8988T (cell line): ENCODE data around the gene TIMD4.

ENCODE experiments used
- DNase-seq: peaks from one replicate; pipeline ENCODE4 v3.0.0; 2011

Gene TIMD4

DNA sequence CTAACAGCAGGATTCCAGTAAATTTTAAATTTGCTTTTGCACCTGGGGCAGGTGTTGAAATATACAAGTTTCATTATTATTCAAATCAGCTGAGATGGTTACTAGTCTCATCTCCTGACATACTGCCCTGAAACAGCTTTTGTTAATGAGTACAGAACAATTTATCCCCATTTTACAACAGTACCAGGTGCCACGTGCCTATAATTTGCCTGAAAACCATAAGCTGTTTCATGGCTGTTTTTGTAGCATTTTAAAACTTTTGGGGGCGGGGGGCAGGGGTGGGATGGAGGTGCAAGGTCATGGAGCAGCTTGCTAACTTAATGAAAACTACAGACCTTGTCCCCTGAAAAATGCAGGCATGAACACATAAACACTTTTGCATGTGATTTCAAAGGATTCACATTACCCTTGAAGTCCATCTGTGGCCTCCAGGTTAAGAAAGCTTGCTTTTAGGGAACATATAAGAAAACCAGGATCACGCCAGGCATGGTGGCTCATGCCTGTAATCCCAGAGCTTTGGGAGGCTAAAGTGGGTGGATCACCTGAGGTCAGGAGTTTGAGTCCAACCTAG, 42.1 kb downstream of the TIMD4 start:
- DNase-seq = no peak

DNA sequence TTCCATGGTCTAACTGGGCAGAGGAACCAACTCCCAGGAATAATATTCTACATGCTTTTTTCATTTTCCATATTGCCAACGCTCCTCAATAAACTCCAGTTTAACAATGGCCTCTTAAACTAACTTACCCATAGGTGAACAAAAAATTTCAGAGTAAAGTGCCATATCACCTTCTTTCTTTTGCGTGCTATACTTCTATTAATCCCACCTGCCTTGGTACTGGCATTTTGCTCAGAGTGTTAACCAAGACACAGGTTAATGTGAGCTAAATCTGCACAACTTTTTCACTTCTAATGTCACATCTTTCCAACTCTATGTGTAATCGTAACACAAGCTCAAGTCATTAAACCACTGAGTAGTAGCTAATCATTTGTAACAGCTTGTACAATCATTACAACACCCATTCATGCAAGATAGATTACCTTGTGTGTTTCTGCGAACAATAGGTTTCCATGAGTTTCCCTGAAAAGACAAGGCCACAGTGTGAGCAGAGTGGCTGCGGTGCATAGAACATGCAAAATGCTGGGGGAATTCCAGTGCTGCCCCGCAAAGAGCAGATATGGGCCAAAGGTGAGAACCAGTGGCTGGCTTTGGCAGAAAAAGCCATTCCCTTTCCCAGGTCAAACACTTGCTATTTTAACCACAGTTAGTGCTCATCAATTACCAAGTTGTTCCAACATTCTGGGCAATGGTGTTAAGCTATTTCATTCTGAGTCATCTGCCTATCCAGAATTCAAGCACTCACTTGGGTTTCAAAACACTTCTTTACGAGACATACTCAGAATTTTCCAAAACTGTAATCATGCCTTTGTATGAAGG, 42.8 kb downstream of the TIMD4 start:
- no peak for DNase-seq

DNA sequence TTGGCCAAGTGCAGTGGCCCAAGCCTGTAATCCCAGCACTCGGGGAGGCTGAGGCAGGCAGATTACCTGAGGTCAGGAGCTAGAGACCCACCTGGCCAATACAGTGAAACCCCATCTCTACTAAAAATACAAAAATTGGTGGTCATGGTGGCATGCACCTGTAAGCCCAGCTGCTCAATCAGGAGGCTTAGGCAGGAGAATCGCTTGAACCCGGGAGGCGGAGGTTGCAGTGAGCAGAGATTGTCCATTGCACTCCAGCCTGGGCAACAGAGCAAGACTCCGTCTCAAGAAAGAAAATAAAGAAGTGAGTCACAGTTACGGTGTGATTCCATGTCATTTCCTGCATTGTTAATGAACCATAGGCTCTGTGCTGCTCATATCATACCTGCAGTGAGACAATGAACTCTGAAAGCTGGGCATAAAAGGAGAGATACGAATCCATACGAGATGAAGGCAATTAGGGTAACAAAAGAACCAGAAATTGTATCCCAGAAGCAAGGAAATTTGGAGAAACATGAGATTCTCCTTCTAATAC, 44.6 kb downstream of the TIMD4 start:
- DNase-seq = no peak

DNA sequence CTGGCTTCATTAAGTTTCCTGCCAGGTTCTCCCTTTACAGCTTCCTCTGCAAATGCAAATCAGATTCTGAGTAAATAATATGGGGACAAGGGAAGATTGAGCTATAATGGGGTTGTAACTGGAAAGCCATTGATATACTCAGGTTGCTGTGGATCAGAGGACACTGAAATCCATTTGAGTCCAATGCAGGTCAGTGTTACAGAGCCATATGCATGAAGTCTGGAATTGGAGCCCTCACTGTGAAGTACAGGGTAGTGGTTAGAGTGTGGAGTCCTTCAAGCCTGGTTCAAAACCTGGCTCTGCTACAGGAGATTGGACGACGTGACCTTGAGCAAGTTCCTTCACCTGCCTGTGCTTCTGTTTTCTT, 48.7 kb downstream of the TIMD4 start:
- no peak for DNase-seq

DNA sequence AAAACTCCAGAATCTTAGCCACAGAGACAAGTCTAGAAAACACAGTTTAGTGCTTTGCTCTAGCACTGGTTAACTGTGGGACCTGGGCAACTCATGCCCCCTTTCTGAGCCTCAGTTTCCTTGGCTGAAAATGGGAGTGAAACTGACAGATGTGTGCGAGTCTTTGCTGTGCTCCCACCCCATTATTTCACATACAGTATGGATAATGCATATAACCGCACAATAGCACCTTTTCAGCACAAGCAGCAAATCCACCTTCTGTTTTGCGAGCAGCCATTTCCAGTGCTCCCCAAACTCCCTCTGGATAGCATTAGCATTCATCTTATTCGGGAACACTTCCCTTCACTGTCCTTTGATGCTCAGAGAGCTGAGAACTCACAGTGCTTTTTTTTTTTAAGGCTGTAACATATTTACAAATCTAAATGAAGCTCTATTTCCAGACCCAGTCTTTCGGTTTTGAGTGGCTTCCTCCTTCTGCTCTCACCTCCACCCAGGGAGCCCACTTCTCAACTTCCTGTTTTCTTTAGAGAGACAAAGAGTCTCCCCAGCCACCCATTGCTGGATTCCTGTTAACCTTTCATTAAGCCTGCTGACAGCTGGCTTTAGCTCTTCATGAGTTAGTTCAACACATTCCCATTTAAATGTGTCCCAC, 49.2 kb downstream of the TIMD4 start:
- no peak for DNase-seq

DNA sequence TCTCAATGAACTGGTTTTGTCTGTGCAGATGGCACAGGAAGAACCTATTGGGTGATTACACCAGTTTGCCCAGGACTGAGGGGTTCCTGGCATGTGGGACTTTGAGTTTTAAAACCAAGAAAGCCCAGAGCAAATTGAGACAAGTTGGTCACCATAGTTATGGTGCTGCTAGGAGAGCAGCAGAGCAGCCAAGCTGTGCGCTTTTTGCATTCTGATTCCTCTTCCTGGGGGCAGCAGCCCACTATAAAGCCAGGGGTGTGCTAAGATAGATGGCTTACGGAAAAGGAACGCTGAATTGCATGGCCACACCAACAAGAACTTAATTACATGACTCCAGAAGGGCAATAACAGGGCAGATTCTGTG, 49.7 kb downstream of the TIMD4 start:
- no peak for DNase-seq

DNA sequence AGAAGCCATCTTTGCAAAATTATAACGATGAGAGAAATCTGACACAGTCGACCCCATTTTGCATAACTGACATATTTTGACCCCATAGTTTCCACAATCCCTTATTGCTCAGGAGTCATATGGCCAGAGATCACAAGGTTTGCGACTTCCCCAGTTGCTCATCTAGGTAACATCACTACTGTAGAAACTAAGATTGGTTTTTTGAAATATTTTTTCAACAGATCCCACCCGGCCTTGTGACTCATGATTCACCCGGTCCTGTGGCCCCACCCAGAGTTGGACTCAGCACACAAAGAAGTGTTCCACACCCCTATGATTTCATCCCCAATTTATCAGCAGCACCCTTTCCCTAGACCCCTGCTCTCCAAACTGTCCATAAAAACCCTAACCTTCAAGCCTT, 50.2 kb downstream of the TIMD4 start:
- no peak for DNase-seq

DNA sequence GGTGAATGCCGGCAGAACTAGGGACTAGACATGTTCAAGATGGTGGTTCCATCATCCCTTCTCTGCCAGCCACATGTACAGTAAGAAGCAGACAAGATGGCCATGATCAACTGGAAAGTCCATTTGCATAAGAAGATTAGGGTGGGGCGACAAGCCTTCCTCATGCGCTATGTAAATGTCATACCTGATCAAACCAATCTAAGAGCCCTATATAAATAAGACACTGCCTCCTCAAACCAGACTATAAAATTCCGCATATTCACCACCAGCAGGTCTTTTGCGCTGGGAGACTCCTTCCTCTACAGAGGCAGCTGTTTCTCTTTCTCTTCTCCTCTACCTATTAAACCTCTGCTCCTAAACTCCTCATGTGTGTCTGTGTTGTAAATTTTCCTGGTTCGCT, 53.8 kb downstream of the TIMD4 start:
- no peak for DNase-seq

DNA sequence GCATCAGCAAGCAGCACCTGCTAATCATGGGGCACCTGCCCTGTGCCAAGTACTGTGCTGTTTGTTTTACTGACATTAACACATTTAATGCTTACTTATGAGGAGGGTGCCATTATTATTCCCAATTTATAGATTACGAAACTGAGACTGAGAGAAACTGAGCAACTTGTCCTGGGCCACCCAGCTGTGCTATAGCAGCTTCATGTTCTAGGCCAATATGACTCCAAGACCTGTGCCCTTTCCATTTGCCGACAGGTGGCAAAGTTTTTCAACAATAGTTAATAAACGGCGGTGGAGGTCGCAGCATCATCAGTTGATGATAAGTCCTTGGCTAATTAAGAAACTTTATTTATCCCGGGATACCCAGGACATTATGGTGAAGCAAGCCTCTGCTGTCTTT, 55.4 kb downstream of the TIMD4 start:
- DNase-seq = no peak

DNA sequence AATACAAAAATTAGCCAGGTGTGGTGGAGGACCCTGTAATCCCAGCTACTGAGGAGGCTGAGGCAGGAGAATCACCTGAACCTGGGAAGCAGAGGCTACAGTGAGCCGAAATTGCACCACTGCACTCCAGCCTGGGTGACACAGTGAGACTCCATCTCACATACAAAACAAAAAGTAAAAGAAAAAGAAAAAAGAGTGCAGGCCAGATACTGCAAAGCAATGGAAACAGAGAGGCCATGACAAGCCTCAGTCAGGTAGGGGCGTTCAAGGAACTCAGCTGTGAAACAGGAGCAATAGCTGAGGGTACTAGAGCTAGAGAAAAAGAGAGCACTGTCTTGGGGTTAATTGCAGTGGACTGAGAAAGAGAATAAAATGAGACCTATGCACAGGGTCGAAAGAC, 56.2 kb downstream of the TIMD4 start:
- DNase-seq = no peak

DNA sequence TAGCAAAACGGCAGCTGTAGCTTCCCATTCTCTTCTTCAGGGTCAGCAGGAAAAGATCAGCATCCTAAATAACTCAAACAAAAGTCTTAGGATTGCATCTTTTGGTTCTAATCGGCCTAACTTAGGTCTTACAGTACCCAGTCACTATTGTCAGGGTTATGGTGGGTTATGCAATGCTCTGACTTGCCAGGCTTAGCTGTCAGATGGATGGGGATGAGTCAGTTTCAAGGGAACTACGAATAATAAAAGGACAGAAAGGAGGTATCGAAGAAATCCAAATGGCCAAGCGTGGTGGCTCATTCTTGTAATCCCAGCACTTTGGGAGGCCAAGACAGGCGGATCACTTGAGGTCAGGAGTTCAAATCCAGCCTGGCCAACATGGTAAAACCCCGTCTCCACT, 66.5 kb downstream of the TIMD4 start:
- no peak for DNase-seq

DNA sequence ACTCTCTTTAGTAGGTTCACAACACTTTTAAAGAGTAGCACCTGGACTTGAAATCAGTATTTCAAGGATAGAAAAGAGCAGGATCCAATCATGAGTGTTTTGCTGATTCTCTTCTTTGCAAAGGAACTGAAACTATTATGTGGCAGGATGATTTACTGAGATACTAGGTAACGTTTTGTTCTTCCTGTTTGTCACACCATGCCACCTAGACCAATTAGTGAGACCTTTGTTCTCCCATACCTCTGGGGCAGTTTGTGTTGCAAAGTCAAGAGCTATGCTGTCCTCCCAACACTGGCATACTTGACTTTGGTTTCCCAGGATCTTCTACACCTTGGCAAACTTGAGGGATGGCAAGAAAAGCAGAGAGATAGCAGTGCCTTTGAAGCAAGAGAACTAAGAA, 69.5 kb downstream of the TIMD4 start:
- no peak for DNase-seq

DNA sequence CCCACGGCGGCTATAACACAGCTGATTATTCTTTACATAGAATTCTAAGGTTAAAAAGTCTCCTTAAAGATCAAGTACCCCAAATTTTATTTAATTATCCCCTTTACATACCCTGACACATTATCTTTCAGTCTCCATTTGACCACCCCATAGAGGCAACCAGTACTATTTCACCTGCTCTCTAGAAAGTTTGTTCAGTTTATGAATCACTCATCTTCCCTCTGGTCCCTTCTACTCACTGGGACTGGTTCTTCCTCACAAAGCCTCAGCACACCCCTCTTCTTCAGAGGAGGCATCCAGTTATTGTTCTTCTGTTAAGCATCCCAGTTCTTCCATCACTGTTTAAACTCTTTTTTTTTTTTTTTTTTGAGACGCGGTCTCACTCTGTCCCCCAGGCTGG, 70.2 kb downstream of the TIMD4 start:
- DNase-seq = no peak

DNA sequence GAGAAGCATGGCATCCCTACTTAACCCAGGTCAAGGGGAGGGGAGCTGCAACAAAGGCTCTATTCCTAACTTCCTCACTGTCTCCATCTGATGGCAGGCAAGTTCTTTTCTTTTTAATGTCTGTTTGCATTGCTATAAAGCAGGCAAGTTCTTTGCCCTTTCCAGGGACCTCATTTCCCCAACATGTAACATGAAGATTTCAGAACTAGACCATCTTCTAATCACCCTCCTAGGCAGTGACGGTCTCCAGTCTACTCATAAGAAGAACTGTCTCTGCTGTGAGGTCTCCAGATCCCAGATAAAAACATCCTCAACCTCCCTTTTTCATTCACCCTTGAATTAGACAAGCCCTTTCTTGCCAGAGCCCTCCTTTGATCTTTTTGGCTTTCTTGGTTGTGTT, 70.8 kb downstream of the TIMD4 start:
- no peak for DNase-seq

DNA sequence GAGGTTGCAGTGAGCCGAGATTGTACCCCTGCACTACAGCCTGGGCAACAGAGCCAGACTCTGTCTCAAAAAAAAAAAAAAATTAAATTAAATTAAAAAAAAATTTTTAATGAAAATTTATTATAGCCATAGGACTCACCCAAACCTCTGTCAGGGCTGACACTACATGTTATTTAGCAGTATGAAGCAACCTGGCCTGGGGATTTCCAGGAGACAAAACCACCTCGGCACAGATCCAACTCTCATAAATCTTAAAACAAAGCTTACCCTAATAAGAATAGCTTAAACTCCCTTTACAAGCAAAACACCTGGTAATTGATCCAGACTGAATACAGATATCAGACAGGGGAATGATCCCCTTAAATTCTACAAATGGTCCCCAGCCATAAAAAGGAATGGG, 74.5 kb downstream of the TIMD4 start:
- no peak for DNase-seq

DNA sequence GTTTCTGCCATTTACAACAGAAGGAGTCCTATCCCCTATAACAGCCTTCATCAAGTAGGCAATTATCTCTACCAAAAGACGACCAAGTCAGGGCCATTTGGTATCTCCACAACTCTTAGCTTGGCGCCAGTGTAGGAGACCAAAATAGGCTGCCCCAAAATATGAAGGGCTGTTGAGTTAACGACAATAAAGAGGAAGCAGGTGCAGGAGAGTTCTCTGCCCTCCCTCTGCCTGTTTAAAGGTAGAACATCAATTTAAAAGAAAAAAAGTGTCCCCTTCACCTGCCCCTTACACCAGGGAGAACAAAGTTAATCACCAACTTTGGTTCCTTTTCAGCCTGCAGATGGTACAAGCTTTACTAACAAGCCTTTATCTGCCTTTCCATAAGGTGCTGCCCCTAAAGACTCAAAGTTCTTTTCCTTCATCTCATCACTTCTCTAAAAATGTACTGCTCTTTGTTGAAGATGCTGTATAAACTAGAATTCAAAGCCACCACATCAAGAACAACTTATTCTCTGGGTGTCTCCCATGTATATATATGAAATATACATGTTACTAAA, 79.6 kb downstream of the TIMD4 start:
- no peak for DNase-seq

DNA sequence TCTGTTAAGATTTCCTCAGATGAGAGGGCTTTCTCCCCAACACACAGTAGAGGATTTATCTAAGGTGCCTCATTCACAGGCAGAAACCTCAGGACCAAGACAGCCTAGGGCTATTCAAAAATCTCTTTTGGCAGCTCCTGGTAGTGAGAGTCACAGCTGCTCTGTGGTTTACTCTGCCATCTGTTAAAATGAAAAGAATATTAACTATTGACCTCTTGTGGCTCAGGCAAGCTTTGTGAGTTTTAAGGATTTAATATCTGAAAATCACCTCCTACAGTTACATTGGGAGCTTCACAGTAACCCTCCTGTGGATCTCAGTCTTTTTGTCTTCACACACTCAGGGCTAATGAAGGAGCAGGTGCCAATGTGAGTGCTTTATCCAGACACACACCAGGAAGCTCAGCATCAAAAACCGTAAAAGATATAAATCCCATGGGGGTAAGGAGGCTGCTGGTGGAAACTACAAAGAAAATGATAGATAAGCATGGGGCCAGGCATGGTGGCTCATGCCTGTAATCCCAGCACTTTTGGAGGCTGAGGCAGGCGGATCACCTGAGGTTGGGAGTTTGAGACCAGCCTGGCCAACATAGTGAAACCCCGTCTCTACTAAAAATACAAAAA, 83.3 kb downstream of the TIMD4 start:
- no peak for DNase-seq

DNA sequence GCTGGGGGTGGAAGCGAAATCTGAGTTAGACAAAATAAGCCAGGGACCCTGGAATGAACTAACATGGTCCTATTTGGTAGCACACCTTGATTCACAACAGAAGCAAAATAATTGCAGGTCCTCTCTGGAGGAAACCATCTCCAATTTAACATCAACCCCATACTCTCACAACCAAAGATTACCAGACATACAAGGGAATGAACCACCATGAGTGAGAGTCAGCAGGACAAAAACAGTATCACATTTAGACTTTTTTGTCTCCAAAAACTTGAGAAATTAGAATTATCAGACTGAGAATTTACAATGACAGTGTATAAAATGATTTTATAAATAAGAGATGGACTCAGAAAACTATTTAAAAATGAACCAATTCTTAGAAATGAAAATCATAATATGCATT, 91.8 kb downstream of the TIMD4 start:
- no peak for DNase-seq

DNA sequence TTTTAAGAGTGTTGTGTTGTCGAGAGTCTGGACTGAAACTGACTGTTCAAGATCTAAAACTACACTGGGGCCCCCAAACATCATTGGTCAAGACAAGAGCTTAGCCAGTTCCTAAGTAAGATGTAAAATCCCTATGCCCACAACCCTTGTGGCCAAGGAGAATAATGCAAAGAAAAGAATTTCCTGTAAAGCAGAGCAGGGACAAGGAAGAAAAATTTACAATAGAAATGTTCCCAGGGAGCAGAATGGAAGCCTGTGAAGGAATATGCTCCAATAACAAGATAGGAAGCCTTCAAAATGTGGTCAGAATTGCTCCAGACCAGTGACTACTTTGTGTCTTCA, 92.6 kb downstream of the TIMD4 start:
- no peak for DNase-seq
